Measurements from ENCODE around the gene NOS3. TPM values are rescaled to one million over a fixed set of nuclear protein-coding genes. Genes with fewer than 3 reads are reported as not detected.

Gene NOS3
- total and polyA plus RNA-seq, 9 of the 15 experiments (the other 6 are each of a cell fraction or from before 2014, with no cell fraction given) = 1.1 to 121 (median 23.6) TPM

GRCh38 chr7:150986099-150986512 lies 4.7 kb upstream of the NOS3 start (continued):
- TF ChIP-seq ZFP30 (CRISPR knock-in tag; IDR thresholded peaks at IDR 0.05; ENCODE audit: borderline replicate concordance) (no peak), MBD2 (IDR thresholded peaks at IDR 0.05; ENCODE audit: borderline replicate concordance, low read depth) (no peak), YY1 (IDR thresholded peaks at IDR 0.05; ENCODE audit: borderline replicate concordance in 1 of 3, control insufficient read depth in 1 of 3, extremely low read depth in 1 of 3, insufficient read depth in 3 of 3, insufficient read length in 1 of 3, insufficient replicate concordance in 2 of 3, low read depth in 1 of 3, low read length in 2 of 3) (no peak), ZNF436 (CRISPR knock-in tag; IDR thresholded peaks at IDR 0.05) (no peak), CTCF (IDR thresholded peaks at IDR 0.05 in 2 of 3, conservative IDR thresholded peaks at IDR 0.05 in 1 of 3; ENCODE audit: insufficient read depth in 2 of 3, low read depth in 1 of 3, low read length in 3 of 3) (peak; percentile 92 to 96 (median 95)), ZBTB33 (CRISPR knock-in tag; IDR thresholded peaks at IDR 0.05) (no peak; the same call in 1 of the 2 replicates), ERF (CRISPR knock-in tag; IDR thresholded peaks at IDR 0.05) (no peak), NFE2L1 (tag; IDR thresholded peaks at IDR 0.05; ENCODE audit: borderline replicate concordance, low read depth) (no peak), STAG1 (CRISPR knock-in tag; IDR thresholded peaks at IDR 0.05; ENCODE audit: borderline replicate concordance) (peak; percentile 35; the same call in 1 of the 2 replicates), RREB1 (CRISPR knock-in tag; IDR thresholded peaks at IDR 0.05) (no peak), CXXC5 (CRISPR knock-in tag; IDR thresholded peaks at IDR 0.05) (peak; percentile 34; the same call in 1 of the 2 replicates), HDGF (IDR thresholded peaks at IDR 0.05) (no peak), STAT5B (CRISPR knock-in tag; IDR thresholded peaks at IDR 0.05) (no peak), PRDM10 (IDR thresholded peaks at IDR 0.05; ENCODE audit: partially characterized antibody) (no peak)

Data from K562 (cell line).